ENCODE measurements around the gene PSMA5. TPM values are rescaled to one million over a fixed set of nuclear protein-coding genes. Genes with fewer than 3 reads are reported as not detected.

The PSMA5 gene
- total RNA-seq, 2 donors from 2014 or later = 8.6 to 8.9 TPM

- H3K36me3 ChIP-seq (replicated peaks in 1 of 2; ENCODE audit: insufficient read depth in 1 of 2, low read depth in 2 of 2) = no peaks in the 10 kb centered on the region
- no peak for TF ChIP-seq CTCF (IDR thresholded peaks at IDR 0.05)
- peak in 1 of 3 donors; percentile 39 for TF ChIP-seq POLR2A (IDR thresholded peaks at IDR 0.05)
- peaks cover 59% of the 10 kb centered on the region for H3K4me1 ChIP-seq
- H3K27me3 ChIP-seq = no peaks in the 10 kb centered on the region
- ATAC-seq = peak; percentile 40
- no peaks in the 10 kb centered on the region for H3K9me3 ChIP-seq
- intact Hi-C loops (cut with DNase I) = no loop called here
- H3K27ac ChIP-seq = peak overlapping the region; percentile 56 to 88 (median 76)
- peak; percentile 50 to 72 (median 65) for DNase-seq
- 17 to 18% methylated on average over 10 of the region's 10 CpGs for WGBS, 2 donors
- H3K4me3 ChIP-seq = no peak overlapping the region
These were observed 33.2 kb downstream of the PSMA5 start for GRCh38 chr1:109392788-109393616.

- Histone ChIP-seq H3K4me1 (peaks cover 59% of the 10 kb centered on the region), H3K36me3 (replicated peaks in 1 of 2; ENCODE audit: insufficient read depth in 1 of 2, low read depth in 2 of 2) (no peaks in the 10 kb centered on the region), H3K27ac (peak overlapping the region in 3 of 4 donors; percentile 72 to 88 (median 80)), H3K4me3 (no peak overlapping the region), H3K27me3 (no peaks in the 10 kb centered on the region), H3K9me3 (no peaks in the 10 kb centered on the region)
- WGBS, 2 donors = 62 to 64% methylated on average over 4 of the region's 4 CpGs
- intact Hi-C loops (cut with DNase I) = no loop called here
- ATAC-seq = no peak
- TF ChIP-seq POLR2A (IDR thresholded peaks at IDR 0.05) (no peak), CTCF (IDR thresholded peaks at IDR 0.05) (no peak)
- DNase-seq = peak in 1 of 4 donors; percentile 10
These were observed 34.0 kb downstream of the PSMA5 start for GRCh38 chr1:109392037-109392787.

GRCh38 chr1:109391626-109392025, 34.6 kb downstream of the PSMA5 start:
- ATAC-seq = no peak
- Histone ChIP-seq H3K4me3 (no peak overlapping the region), H3K4me1 (peaks cover 58% of the 10 kb centered on the region)

GRCh38 chr1:109391157-109391556, 35.1 kb downstream of the PSMA5 start:
- H3K4me3 ChIP-seq = no peak overlapping the region
- ATAC-seq = no peak
- peaks cover 58% of the 10 kb centered on the region for H3K4me1 ChIP-seq
- peak overlapping the region in 3 of 4 donors; percentile 22 to 88 (median 80) for H3K27ac ChIP-seq
- no peaks in the 10 kb centered on the region for H3K36me3 ChIP-seq (replicated peaks in 1 of 2; ENCODE audit: insufficient read depth in 1 of 2, low read depth in 2 of 2)
- TF ChIP-seq CTCF (IDR thresholded peaks at IDR 0.05) = no peak
- no peak for TF ChIP-seq POLR2A (IDR thresholded peaks at IDR 0.05)
- no peaks in the 10 kb centered on the region for H3K27me3 ChIP-seq
- 47 to 63% methylated on average over 3 of the region's 3 CpGs for WGBS, 2 donors
- no peaks in the 10 kb centered on the region for H3K9me3 ChIP-seq
- DNase-seq = no peak
- intact Hi-C loops (cut with DNase I) = no loop called here

More at GRCh38 chr1:109391626-109392025, 34.6 kb downstream of the PSMA5 start:
- intact Hi-C loops (cut with DNase I) = no loop called here
- no peaks in the 10 kb centered on the region for H3K36me3 ChIP-seq (replicated peaks in 1 of 2; ENCODE audit: insufficient read depth in 1 of 2, low read depth in 2 of 2)
- no peak for DNase-seq
- no peaks in the 10 kb centered on the region for H3K9me3 ChIP-seq
- no peaks in the 10 kb centered on the region for H3K27me3 ChIP-seq
- H3K27ac ChIP-seq = peak overlapping the region in 3 of 4 donors; percentile 22 to 88 (median 80)
- TF ChIP-seq CTCF (IDR thresholded peaks at IDR 0.05) (no peak), POLR2A (IDR thresholded peaks at IDR 0.05) (no peak)
